Measurements from ENCODE around the gene PTPRT. TPM values are rescaled to one million over a fixed set of nuclear protein-coding genes. Genes with fewer than 3 reads are reported as not detected.

PTPRT gene
- total RNA-seq, 1 experiment from 2014 or later: 0.20 TPM

GRCh38 chr20:42313704-42314103 lies 876.0 kb downstream of the PTPRT start:
- no peak for DNase-seq (ENCODE audit: low read depth)
- in situ Hi-C loops (cut with HindIII; ENCODE audit: low pct_unique_long_range_greater_than_20kb, low sequenced_read_pairs): no loop called here

DNA sequence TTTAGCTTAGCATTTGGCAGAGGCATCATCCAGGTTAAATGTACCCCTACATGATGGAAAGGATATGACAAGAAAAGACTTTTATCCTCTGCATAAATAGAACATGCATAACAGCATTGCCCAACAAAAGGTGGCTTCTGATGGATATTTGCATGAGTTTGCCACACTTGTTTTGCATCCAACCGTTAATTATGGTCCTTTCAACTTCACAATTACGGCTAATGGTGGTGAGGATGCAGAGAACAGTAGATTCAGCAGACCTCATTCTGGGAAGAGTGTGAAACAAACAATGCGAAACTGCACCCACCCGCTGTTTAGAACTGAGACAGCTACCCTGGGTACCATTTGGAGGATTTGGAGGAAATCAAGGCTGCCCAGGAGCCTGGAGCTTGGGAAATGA lies 880.7 kb downstream of the PTPRT start:
- in situ Hi-C loops (cut with HindIII; ENCODE audit: low pct_unique_long_range_greater_than_20kb, low sequenced_read_pairs): no loop called here
- no peak for DNase-seq (ENCODE audit: low read depth)

DNA sequence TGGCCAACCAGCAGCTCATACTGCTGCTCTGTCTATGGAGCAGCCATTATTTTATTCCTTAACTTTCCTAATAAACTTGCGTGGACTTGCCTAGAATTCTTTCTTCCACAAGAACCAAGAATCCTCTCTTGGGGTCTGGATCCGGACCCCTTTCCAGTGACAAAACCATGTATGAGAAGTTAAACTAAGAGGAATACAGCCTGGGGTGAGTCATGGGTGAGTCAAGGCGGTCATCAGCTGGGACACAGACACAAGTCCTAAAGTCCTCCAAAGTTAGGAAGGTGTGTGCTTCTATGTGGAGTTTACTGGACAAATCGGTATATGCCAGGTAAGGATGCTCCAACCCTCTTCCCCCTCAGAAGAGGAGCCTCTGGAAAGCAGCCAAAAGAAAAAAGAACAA lies 881.5 kb downstream of the PTPRT start:
- no peak for DNase-seq (ENCODE audit: low read depth)
- in situ Hi-C loops (cut with HindIII; ENCODE audit: low pct_unique_long_range_greater_than_20kb, low sequenced_read_pairs): no loop called here

DNA sequence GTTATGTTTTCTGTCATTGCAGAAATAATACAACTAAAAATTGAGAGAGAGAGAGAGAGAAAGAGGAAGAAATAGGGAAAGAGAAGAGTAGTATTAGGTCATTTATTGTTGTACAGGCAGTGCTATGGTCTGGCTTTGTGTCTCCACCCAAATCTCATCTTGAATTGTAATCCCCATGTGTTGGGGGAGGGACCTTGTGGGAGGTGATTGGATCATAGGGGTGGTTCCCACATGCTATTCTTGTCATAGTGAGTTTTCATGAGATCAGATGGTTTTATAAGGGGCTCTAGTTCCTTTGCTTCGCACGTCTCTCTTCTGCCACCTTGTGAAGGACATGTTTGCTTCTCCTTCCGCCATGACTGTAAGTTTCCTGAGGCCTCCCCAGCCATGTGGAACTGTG lies 894.1 kb downstream of the PTPRT start:
- in situ Hi-C loops (cut with HindIII; ENCODE audit: low pct_unique_long_range_greater_than_20kb, low sequenced_read_pairs): no loop called here
- DNase-seq (ENCODE audit: low read depth): no peak

DNA sequence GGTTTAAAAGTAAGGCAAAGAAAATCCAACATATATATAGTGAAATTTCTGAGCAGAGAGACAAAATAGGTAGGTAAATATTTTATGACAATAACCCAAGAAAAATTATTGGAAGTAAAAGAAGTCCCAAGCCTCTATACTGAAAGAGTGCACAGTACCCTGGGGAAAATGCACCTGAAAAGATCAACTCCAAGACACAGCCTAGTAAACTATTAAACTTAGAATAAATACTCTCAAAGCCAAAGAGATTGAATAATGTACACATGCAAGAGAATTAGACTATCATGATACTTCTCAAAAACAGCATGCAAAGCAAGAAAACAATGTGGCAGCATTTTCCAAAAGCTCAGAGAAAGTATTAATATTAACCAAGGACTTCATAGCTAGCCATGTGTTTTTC lies 894.7 kb downstream of the PTPRT start:
- in situ Hi-C loops (cut with HindIII; ENCODE audit: low pct_unique_long_range_greater_than_20kb, low sequenced_read_pairs): no loop called here
- DNase-seq (ENCODE audit: low read depth): no peak

DNA sequence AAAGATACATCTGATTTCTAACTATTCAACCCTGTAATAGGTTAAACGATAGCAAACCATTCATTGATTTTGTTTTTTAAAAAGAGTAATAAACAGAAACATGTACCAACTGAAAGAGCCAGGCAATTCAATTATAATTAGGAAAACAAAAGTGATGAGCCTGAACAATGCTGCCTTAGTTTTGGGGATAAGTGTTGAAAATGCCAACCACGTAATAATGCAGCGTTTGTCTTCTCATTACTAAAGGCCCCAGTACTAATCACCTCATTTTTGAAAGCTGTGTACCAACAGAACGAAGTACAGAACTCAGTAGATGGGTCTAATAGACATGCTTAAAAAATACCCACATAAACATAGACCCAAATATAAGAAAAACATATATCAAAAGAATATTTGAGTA lies 907.9 kb downstream of the PTPRT start:
- in situ Hi-C loops (cut with HindIII; ENCODE audit: low pct_unique_long_range_greater_than_20kb, low sequenced_read_pairs): no loop called here
- no peak for DNase-seq (ENCODE audit: low read depth)

DNA sequence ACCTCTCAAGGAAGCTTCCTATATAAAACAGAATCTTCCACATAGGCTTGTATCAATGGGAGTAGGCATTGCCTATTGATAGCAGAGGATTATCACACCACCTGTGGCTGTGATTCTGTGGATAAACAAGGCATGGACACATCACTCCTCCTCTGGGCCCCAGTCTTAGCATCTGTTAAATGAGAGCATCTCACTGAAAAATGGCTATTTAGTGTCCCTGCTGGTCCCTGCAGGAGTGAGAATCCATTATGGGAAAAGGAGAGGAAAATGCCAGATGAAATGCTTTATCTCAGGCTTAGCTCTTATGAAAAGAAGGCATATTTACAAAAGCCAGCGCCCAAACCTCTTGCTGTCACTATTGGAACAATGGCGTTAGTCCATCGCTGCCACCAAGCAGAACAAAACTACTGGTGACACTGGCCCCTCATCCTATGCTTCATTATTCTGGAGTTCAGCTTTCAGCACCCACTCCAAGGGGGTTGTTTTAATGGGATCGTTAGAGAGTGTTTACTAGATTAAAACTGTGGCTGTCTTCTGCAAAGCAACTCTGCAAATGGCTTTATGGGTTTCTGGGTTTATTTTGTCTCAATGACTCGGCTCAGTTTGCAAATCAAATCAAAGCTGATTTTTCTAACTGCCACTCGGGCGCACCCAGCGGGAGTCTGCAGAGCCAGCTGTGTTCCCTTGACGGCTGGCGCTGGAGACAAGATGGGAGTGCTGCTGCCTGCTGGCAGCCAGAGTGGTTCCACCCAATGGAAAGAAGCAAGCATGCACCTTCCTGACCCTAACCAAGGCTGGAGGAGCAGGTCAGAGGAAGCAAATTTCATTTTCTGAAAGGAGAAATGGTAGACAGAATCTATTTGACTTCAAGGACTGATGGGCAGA lies 912.7 kb downstream of the PTPRT start:
- in situ Hi-C loops (cut with HindIII; ENCODE audit: low pct_unique_long_range_greater_than_20kb, low sequenced_read_pairs): no loop called here

DNA sequence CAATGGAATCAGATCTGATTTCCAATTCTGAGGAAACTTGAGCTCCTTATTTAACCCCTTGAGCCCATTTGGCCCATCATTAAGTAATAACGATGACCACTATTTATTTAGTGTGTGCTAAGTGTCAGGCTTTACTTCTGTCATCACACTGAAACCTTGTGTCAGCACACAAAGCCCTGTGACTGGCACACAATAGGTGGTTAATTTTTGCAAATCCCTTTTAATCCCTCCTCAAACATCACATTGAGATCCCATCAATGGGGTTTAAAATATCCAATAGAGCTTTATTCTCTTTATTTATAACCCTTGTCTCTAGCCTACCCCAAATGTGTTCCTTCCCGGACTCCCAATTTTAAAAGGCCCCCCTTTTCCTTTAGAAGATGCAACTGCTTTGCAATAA lies 914.7 kb downstream of the PTPRT start:
- DNase-seq (ENCODE audit: low read depth): no peak
- in situ Hi-C loops (cut with HindIII; ENCODE audit: low pct_unique_long_range_greater_than_20kb, low sequenced_read_pairs): no loop called here

More for the DNA sequence above, 912.7 kb downstream of the PTPRT start:
- DNase-seq (ENCODE audit: low read depth): no peak

DNA sequence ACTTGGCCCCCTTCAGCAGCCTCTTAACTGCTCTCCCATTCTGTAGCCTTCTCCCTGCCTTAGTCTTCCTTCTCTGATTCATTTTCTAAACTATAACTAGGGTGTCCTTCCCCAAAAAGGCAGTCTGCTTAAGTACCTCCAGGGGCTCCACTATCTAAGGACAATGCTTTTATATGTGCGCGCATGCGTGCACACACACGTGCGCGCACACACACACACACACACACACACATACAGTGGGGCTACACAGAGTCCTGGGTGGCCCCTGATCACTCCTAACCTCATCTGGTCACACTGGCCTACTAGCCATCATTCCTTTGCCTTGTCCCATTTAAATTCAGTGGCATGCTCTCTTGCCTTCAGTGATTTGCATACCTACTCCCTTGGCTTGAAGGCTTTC lies 917.2 kb downstream of the PTPRT start:
- in situ Hi-C loops (cut with HindIII; ENCODE audit: low pct_unique_long_range_greater_than_20kb, low sequenced_read_pairs): no loop called here

GRCh38 chr20:42270539-42270938 lies 919.2 kb downstream of the PTPRT start:
- in situ Hi-C loops (cut with HindIII; ENCODE audit: low pct_unique_long_range_greater_than_20kb, low sequenced_read_pairs): no loop called here
- DNase-seq (ENCODE audit: low read depth): no peak

More for the DNA sequence above, 917.2 kb downstream of the PTPRT start:
- no peak for DNase-seq (ENCODE audit: low read depth)

- no peak for DNase-seq (ENCODE audit: low read depth)
- in situ Hi-C loops (cut with HindIII; ENCODE audit: low pct_unique_long_range_greater_than_20kb, low sequenced_read_pairs): no loop called here
Observed at GRCh38 chr20:42267793-42268384, 921.8 kb downstream of the PTPRT start.

- in situ Hi-C loops (cut with HindIII; ENCODE audit: low pct_unique_long_range_greater_than_20kb, low sequenced_read_pairs): no loop called here
- DNase-seq (ENCODE audit: low read depth): no peak
Observed at GRCh38 chr20:42261766-42262270, 927.9 kb downstream of the PTPRT start.

DNA sequence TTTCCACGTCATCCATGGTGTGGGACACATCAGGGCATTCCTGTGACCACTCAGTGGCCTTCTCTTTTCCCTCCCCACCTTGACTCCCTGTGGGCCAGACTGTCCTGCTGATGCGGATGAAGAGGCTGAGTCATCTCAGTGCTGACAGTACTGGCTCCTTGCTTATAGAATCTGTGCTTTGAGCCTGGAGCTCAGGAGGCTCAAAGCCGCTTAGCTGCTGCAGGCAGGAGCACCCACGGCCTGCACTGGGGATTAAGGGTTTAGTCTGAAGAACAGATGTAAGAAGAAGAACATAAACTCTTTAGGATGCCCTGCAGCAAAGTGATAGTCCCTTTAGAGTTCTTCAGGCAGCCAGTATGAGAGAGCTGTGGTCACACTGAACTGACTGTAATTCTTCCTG lies 929.5 kb downstream of the PTPRT start:
- no peak for DNase-seq (ENCODE audit: low read depth)
- in situ Hi-C loops (cut with HindIII; ENCODE audit: low pct_unique_long_range_greater_than_20kb, low sequenced_read_pairs): no loop called here

DNA sequence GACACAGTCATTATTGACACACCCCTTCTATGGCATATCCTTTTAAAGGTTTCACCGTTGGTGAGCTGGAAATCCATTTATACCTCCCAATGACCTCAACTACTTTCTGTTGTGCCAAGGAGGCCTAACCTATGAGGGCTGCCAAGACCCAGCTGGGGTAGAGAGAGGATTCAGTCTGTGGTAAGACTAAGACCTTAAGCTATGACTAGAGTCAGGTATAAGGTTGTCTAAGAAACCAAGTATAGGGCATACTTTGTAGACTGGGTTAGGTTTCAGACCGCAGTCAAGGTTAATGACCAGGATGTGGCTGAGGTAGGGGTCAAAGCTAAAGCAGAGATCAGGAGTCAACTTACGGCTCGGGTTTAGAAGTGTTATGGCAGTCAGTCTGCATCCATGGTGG lies 930.3 kb downstream of the PTPRT start:
- no peak for DNase-seq (ENCODE audit: low read depth)
- in situ Hi-C loops (cut with HindIII; ENCODE audit: low pct_unique_long_range_greater_than_20kb, low sequenced_read_pairs): no loop called here

GRCh38 chr20:42258564-42259302 lies 931.0 kb downstream of the PTPRT start:
- in situ Hi-C loops (cut with HindIII; ENCODE audit: low pct_unique_long_range_greater_than_20kb, low sequenced_read_pairs): no loop called here
- DNase-seq (ENCODE audit: low read depth): no peak

DNA sequence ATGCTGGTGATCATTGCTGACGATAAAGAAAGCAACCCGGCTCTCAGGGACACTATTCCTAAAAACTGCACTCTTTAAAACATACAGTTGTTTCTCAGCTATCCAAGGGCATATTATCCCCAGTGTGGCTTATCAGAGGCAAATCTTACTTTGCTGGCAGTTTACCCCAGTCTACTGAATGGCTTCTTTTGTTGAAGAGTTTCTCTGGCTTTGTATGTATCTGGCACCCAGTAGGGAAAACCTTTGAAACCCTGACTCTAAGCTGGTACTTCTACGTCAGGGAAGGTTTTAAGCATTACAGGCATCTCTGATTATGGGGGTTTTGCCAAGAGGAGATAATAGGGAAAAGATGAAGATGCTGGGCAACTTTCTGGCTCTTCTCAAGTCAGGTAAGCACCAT lies 933.9 kb downstream of the PTPRT start:
- DNase-seq (ENCODE audit: low read depth): no peak
- in situ Hi-C loops (cut with HindIII; ENCODE audit: low pct_unique_long_range_greater_than_20kb, low sequenced_read_pairs): no loop called here

DNA sequence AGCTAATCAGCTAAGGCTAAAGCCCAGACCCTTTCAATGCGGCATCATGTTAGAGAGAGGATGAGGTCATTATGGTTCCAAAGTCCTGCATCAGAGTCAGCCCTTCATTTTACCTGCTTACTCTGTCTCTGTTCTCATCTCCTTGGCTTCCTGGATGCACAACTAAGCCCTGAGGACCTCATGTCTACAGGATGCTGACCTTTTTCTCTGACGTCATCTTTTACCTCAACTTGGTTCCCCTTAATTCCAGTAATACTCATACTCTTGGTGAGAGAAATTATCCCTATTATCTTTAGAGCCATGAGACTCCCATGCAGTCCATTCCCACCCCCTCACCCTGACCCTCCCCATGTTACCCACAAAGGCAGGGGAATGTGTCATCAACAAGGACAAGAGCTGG lies 935.0 kb downstream of the PTPRT start:
- in situ Hi-C loops (cut with HindIII; ENCODE audit: low pct_unique_long_range_greater_than_20kb, low sequenced_read_pairs): no loop called here
- DNase-seq (ENCODE audit: low read depth): no peak

DNA sequence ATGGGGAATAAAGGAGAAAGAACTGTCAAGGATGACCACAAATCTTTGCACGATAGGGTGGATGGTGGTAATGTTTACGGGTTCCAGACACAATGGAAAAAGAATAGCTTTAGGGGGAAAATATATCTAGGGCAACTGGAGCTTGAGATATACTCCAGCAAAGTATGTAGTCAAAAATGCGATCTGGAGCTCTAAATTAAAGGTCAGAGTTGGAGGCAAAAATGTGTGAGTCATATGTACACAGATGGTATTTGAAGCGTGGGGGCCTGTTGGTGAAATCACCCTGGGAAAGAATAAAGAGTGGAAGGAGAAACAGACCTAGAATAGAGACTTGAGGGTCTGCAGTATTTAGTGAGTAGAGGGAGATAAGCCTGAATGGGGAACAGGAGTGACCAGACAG lies 937.6 kb downstream of the PTPRT start:
- no peak for DNase-seq (ENCODE audit: low read depth)
- in situ Hi-C loops (cut with HindIII; ENCODE audit: low pct_unique_long_range_greater_than_20kb, low sequenced_read_pairs): no loop called here
